GM23338 (cell line): ENCODE data around the gene ANKH. TPM values are rescaled to one million over a fixed set of nuclear protein-coding genes. Genes with fewer than 3 reads are reported as not detected.

Experiments
- ATAC-seq: fragments of 200-7000 bp; cut with Tn5 transposase; 3 replicates; pipeline ENCODE4 v1.9.1; 2020
- DNase-seq: peaks from one replicate; pipeline ENCODE4 v3.0.0-alpha.2; 2015; ENCODE audit warnings: low spot score
- H2AFZ ChIP-seq: fragments of 200-600 bp; sonication (generic); 2 replicates; pipeline ENCODE4 v1.8.0; 2016; ENCODE audit warnings: antibody characterized with exemption, mild to moderate bottlenecking, moderate library complexity
- H3F3A ChIP-seq: fragments of 200-600 bp; sonication (generic); replicated peaks from 2 replicates; pipeline ENCODE4 v1.8.0; 2017; ENCODE audit warnings: antibody characterized with exemption, mixed run types, low read depth
- H3K27ac ChIP-seq: fragments of 200-600 bp; sonication (generic); 2 replicates; pipeline ENCODE4 v1.6.1; 2016; ENCODE audit warnings: low read depth
- H3K27me3 ChIP-seq: fragments of 200-600 bp; sonication (generic); 2 replicates; pipeline ENCODE4 v1.8.0; 2016; ENCODE audit warnings: mild to moderate bottlenecking, mixed run types, moderate library complexity; ENCODE audit not compliant: insufficient read depth
- H3K36me3 ChIP-seq: fragments of 200-600 bp; sonication (generic); 2 replicates; pipeline ENCODE4 v1.8.0; 2016; ENCODE audit warnings: mild to moderate bottlenecking; ENCODE audit not compliant: insufficient read depth
- H3K4me1 ChIP-seq: fragments of 200-600 bp; sonication (generic); 2 replicates; pipeline ENCODE4 v1.8.0; 2016; ENCODE audit warnings: mild to moderate bottlenecking, moderate library complexity; ENCODE audit not compliant: insufficient read depth
- H3K4me2 ChIP-seq: fragments of 200-600 bp; sonication (generic); 2 replicates; pipeline ENCODE4 v1.7.1; 2017; ENCODE audit warnings: mixed run types
- H3K4me3 ChIP-seq: fragments of 200-600 bp; sonication (generic); 2 replicates; pipeline ENCODE4 v1.6.1; 2016; ENCODE audit warnings: mixed run types
- H3K79me2 ChIP-seq: fragments of 200-600 bp; sonication (generic); replicated peaks from 2 replicates; pipeline ENCODE4 v1.8.0; 2017; ENCODE audit warnings: mild to moderate bottlenecking; ENCODE audit not compliant: insufficient read depth
- H3K9me2 ChIP-seq: fragments of 200-600 bp; sonication (generic); 2 replicates; pipeline ENCODE4 v1.8.0; 2017; ENCODE audit not compliant: insufficient read depth
- H4K20me1 ChIP-seq: fragments of 200-600 bp; sonication (generic); replicated peaks from 2 replicates; pipeline ENCODE4 v1.8.0; 2017; ENCODE audit warnings: mild to moderate bottlenecking; ENCODE audit not compliant: insufficient read depth
- H3K27ac Mint-ChIP-seq: 2 replicates; pipeline ENCODE4 v1.8.0; 2020; ENCODE audit warnings: inconsistent platforms, mild to moderate bottlenecking, moderate library complexity, mixed read lengths
- H3K27me3 Mint-ChIP-seq: 3 replicates; pipeline ENCODE4 v1.8.0; 2022; ENCODE audit warnings: low read depth, mild to moderate bottlenecking, moderate library complexity, mixed read lengths, inconsistent platforms; ENCODE audit not compliant: insufficient read depth, poor library complexity
- H3K36me3 Mint-ChIP-seq: 3 replicates; pipeline ENCODE4 v1.8.0; 2021; ENCODE audit warnings: low read depth, mild to moderate bottlenecking, inconsistent platforms, moderate library complexity, mixed read lengths
- H3K4me1 Mint-ChIP-seq: 3 replicates; pipeline ENCODE4 v1.8.0; 2020; ENCODE audit warnings: mild to moderate bottlenecking, inconsistent platforms, mixed read lengths
- H3K4me3 Mint-ChIP-seq: 3 replicates; pipeline ENCODE4 v1.8.0; 2021; ENCODE audit warnings: moderate library complexity, mild to moderate bottlenecking, inconsistent platforms, mixed read lengths
- H3K9me3 Mint-ChIP-seq: 3 replicates; pipeline ENCODE4 v1.8.0; 2020; ENCODE audit warnings: moderate library complexity, mild to moderate bottlenecking, inconsistent platforms, mixed read lengths
- CREB1 ChIP-seq: fragments of 250-450 bp; sonication (Bioruptor Pico); IDR thresholded peaks from 2 replicates; pipeline ENCODE4 v1.5.0; 2020; ENCODE audit warnings: low read depth, mild to moderate bottlenecking, moderate library complexity
- EZH2 ChIP-seq: fragments of 200-600 bp; sonication (generic); IDR thresholded peaks from one replicate; pipeline ENCODE4 v1.8.0; 2017; ENCODE audit warnings: antibody characterized with exemption, mild to moderate bottlenecking, low read depth; ENCODE audit not compliant: unreplicated experiment
- POLR2AphosphoS5 ChIP-seq: IDR thresholded peaks from 2 replicates; pipeline ENCODE4 v1.6.1; 2016; ENCODE audit warnings: antibody characterized with exemption, low read depth
- ZNF114 ChIP-seq: fragments of 250-450 bp; sonication (Bioruptor Pico); IDR thresholded peaks from 2 replicates; pipeline ENCODE4 v1.5.0; 2020; ENCODE audit warnings: mild to moderate bottlenecking, moderate library complexity
- ZNF331 ChIP-seq: fragments of 250-450 bp; sonication (Bioruptor Pico); IDR thresholded peaks from 2 replicates; pipeline ENCODE4 v1.5.0; 2020; ENCODE audit warnings: low read depth, mild to moderate bottlenecking, moderate library complexity
- polyA plus RNA-seq: library from polyadenylated mRNA; unstranded; fragments of >200 nt; fragmentation: Nextera tagmentation; extraction: Ambion mirVana; gene quantifications from 2 replicates; pipeline ENCODE4 v1.2.1, GENCODE V29; 2016
- total RNA-seq: library from RNA; depleted of rRNA; stranded (reverse); fragments of >200 nt; shearing (Covaris generic); gene quantifications from 2 replicates; pipeline ENCODE4 v1.2.3, GENCODE V29; 2014
- TF ChIP-seq, protein P1 (sequence below): IDR thresholded peaks from 2 replicates; pipeline ENCODE4 v1.6.1; 2016; ENCODE audit warnings: antibody characterized with exemption
- TF ChIP-seq, protein P2 (sequence below), 2 experiments: fragments of 200-600 bp in 1 of 2; sonication (generic) in 1 of 2; conservative IDR thresholded peaks; 2 replicates each; pipeline versions ENCODE4 v1.5.1 to v1.6.1; 2016 to 2017; ENCODE audit warnings: antibody characterized with exemption in 2 of 2, low read depth in 2 of 2, mild to moderate bottlenecking in 2 of 2, moderate library complexity in 1 of 2

ANKH gene
- total and polyA plus RNA-seq, 2 experiments from 2014 or later = 5.0 to 6.1 TPM

DNA sequence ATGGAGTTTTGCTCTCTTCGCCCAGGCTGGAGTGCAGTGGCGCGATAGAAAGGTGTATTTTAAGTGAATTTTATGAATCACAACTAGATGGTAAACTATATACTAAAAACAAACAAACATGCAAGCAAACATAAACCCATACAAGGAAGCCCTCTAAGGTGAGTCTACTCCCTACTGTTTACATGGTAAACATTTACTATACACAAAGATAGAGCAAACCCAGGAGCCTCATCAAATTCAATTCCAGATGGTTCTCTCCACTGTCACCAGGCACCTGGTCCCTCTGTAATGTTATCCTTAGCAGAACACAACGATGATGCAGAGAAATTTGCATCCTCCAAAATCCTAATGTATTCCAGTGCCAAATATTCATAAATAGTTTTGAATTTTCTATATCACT lies 17.9 kb downstream of the ANKH start:
- no peak overlapping the region for H3K4me3 Mint-ChIP-seq
- DNase-seq (no peak), ATAC-seq (no peak)
- peaks cover 32% of the 10 kb centered on the region for H3K4me1 ChIP-seq
- no peaks in the 10 kb centered on the region for H3K36me3 ChIP-seq
- no peak overlapping the region for H3K27ac Mint-ChIP-seq
- no peak overlapping the region for H3K4me3 ChIP-seq
- no peaks in the 10 kb centered on the region for H3K36me3 Mint-ChIP-seq
- no peaks in the 10 kb centered on the region for H3K79me2 ChIP-seq
- no peak overlapping the region for H3K4me2 ChIP-seq
- H4K20me1 ChIP-seq = no peaks in the 10 kb centered on the region
- H3K9me3 Mint-ChIP-seq = no peaks in the 10 kb centered on the region
- no peak overlapping the region for H2AFZ ChIP-seq
- H3K4me1 Mint-ChIP-seq = peaks cover 26% of the 10 kb centered on the region
- TF ChIP-seq, protein P1, sequence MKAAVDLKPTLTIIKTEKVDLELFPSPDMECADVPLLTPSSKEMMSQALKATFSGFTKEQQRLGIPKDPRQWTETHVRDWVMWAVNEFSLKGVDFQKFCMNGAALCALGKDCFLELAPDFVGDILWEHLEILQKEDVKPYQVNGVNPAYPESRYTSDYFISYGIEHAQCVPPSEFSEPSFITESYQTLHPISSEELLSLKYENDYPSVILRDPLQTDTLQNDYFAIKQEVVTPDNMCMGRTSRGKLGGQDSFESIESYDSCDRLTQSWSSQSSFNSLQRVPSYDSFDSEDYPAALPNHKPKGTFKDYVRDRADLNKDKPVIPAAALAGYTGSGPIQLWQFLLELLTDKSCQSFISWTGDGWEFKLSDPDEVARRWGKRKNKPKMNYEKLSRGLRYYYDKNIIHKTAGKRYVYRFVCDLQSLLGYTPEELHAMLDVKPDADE = no peak
- no peak for TF ChIP-seq CREB1 (CRISPR knock-in tag)
- no peak for TF ChIP-seq ZNF114 (CRISPR knock-in tag)
- no peak for TF ChIP-seq ZNF331 (CRISPR knock-in tag)
- H3K27me3 ChIP-seq = no peaks in the 10 kb centered on the region
- no peak overlapping the region for H3K27ac ChIP-seq
- no peaks in the 10 kb centered on the region for H3F3A ChIP-seq
- H3K9me2 ChIP-seq = no peaks in the 10 kb centered on the region
- peaks cover 2% of the 10 kb centered on the region for H3K27me3 Mint-ChIP-seq

DNA sequence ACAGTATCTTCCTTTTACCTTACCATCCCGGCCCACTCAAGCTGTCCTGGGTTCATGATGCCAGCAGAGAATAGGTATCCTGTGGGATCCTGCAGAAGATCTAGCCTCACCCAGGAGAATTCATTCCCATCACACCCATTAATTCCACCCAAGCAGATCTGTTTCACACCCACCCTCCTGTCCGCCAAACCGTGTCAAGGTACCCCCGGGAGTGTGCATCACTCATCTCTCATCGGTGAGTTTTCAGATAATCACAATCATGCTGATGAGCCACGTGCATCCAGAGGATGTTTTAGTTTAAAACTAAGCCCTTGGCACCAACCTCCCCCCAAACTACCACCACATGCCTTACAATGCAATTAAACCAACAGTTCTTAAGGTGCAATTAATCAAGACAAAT lies 18.8 kb downstream of the ANKH start:
- Histone ChIP-seq H3K36me3 (no peaks in the 10 kb centered on the region), H3K27ac (no peak overlapping the region), H3K79me2 (no peaks in the 10 kb centered on the region), H4K20me1 (no peaks in the 10 kb centered on the region), H3K4me2 (no peak overlapping the region), H2AFZ (no peak overlapping the region), H3K4me3 (no peak overlapping the region), H3K9me2 (no peaks in the 10 kb centered on the region), H3F3A (no peaks in the 10 kb centered on the region), H3K27me3 (no peaks in the 10 kb centered on the region), H3K4me1 (peaks cover 34% of the 10 kb centered on the region)
- no peaks in the 10 kb centered on the region for H3K36me3 Mint-ChIP-seq
- no peak overlapping the region for H3K27ac Mint-ChIP-seq
- TF ChIP-seq, protein P2, sequence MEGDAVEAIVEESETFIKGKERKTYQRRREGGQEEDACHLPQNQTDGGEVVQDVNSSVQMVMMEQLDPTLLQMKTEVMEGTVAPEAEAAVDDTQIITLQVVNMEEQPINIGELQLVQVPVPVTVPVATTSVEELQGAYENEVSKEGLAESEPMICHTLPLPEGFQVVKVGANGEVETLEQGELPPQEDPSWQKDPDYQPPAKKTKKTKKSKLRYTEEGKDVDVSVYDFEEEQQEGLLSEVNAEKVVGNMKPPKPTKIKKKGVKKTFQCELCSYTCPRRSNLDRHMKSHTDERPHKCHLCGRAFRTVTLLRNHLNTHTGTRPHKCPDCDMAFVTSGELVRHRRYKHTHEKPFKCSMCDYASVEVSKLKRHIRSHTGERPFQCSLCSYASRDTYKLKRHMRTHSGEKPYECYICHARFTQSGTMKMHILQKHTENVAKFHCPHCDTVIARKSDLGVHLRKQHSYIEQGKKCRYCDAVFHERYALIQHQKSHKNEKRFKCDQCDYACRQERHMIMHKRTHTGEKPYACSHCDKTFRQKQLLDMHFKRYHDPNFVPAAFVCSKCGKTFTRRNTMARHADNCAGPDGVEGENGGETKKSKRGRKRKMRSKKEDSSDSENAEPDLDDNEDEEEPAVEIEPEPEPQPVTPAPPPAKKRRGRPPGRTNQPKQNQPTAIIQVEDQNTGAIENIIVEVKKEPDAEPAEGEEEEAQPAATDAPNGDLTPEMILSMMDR (conservative IDR thresholded peaks at IDR 0.05; ENCODE audit: low read depth in 2 of 2) = no peak
- TF ChIP-seq POLR2AphosphoS5 (no peak), CREB1 (CRISPR knock-in tag) (no peak), ZNF114 (CRISPR knock-in tag) (no peak)
- no peak overlapping the region for H3K4me3 Mint-ChIP-seq
- ATAC-seq (no peak), DNase-seq (no peak)
- H3K9me3 Mint-ChIP-seq = no peaks in the 10 kb centered on the region
- peaks cover 2% of the 10 kb centered on the region for H3K27me3 Mint-ChIP-seq
- H3K4me1 Mint-ChIP-seq = peaks cover 26% of the 10 kb centered on the region

DNA sequence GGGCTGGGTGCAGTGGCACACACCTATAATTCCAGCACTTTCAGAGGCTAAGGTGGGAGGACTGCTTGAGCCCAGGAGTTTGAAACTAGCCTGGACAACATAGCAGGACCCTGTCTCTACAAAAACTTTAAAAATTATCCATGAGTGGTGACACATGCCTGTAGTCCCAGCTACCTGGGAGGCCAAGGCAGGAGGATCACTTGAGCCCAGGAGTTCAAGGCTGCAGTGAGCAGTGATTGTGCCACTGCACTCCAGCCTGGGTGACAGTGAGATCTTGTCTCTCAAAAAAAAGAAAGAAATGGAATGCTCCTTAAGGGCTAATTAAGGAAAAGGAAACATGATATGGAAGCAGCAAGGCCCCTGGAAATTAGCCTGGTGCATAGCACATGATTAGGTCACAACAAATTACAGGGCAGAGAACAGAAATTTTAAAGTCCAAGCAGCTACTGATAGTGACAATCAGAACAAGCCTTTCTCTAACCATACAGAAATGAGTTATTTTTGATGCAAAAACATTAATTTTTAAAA lies 19.5 kb downstream of the ANKH start:
- H3K4me1 ChIP-seq = peaks cover 34% of the 10 kb centered on the region
- no peak for TF ChIP-seq EZH2
- Mint-ChIP-seq H3K27ac (no peak overlapping the region), H3K9me3 (no peaks in the 10 kb centered on the region), H3K4me3 (no peak overlapping the region), H3K27me3 (peaks cover 2% of the 10 kb centered on the region), H3K36me3 (no peaks in the 10 kb centered on the region), H3K4me1 (peaks cover 26% of the 10 kb centered on the region)
- H3K36me3 ChIP-seq = no peaks in the 10 kb centered on the region
- no peaks in the 10 kb centered on the region for H3K9me2 ChIP-seq
- no peak overlapping the region for H3K4me3 ChIP-seq
- DNase-seq (no peak), ATAC-seq (no peak)
- no peaks in the 10 kb centered on the region for H3F3A ChIP-seq
- no peaks in the 10 kb centered on the region for H3K27me3 ChIP-seq
- H3K27ac ChIP-seq = no peak overlapping the region
- no peak overlapping the region for H3K4me2 ChIP-seq
- no peaks in the 10 kb centered on the region for H4K20me1 ChIP-seq
- H2AFZ ChIP-seq = no peak overlapping the region
- no peaks in the 10 kb centered on the region for H3K79me2 ChIP-seq
